Measurements from ENCODE around the gene ATP5MG. TPM values are rescaled to one million over a fixed set of nuclear protein-coding genes. Genes with fewer than 3 reads are reported as not detected.
A peak's percentile ranks its signal among the peaks of the same experiment; 100 is the strongest.

The ATP5MG gene
- total and polyA plus RNA-seq, 2 of the 4 experiments (the other 2 are of a cell fraction), result 144 to 219 TPM

- Histone ChIP-seq H3K18ac (ENCODE audit: low read depth, low read length) (no peak overlapping the region), H2BK120ac (ENCODE audit: low read depth, low read length) (no peak overlapping the region), H3K4me1 (ENCODE audit: control insufficient read depth, insufficient read depth, low read length) (no peaks in the 10 kb centered on the region), H3K36me3 (ENCODE audit: control insufficient read depth, insufficient read depth, low read length) (peaks cover 47% of the 10 kb centered on the region), H3K9me3 (ENCODE audit: control insufficient read depth, insufficient read depth, low read length) (no peaks in the 10 kb centered on the region), H3K9ac (ENCODE audit: low read depth, low read length) (no peak overlapping the region), H4K5ac (ENCODE audit: low read depth, low read length) (no peak overlapping the region), H3K14ac (replicated peaks; ENCODE audit: low read depth, low read length) (no peak overlapping the region), H3K79me1 (ENCODE audit: low read depth in 1 of 2, low read length in 2 of 2) (no peaks in the 10 kb centered on the region), H2BK15ac (ENCODE audit: low read depth, low read length) (no peak overlapping the region), H2AK9ac (replicated peaks; ENCODE audit: low read depth, low read length, poor library complexity) (no peak overlapping the region), H3K4me3 (ENCODE audit: insufficient read depth, low read depth, low read length) (no peak overlapping the region), H3K27ac (ENCODE audit: insufficient read depth, low read length) (no peak overlapping the region), H3K4me2 (ENCODE audit: low read depth, low read length) (no peak overlapping the region), H3K9me1 (ENCODE audit: insufficient read depth, low read length) (no peaks in the 10 kb centered on the region), H2AFZ (replicated peaks; ENCODE audit: low read length, poor library complexity) (no peak overlapping the region), H2BK20ac (ENCODE audit: low read depth, low read length) (no peak overlapping the region), H4K91ac (ENCODE audit: insufficient read depth, low read depth, low read length) (no peak overlapping the region), H4K8ac (ENCODE audit: low read depth in 2 of 2, low read length in 2 of 2) (no peak overlapping the region), H3K27me3 (ENCODE audit: control insufficient read depth, insufficient read depth, low read length) (no peaks in the 10 kb centered on the region), H3K56ac (ENCODE audit: extremely low read depth, insufficient read depth, low read length) (no peak overlapping the region), H2BK5ac (ENCODE audit: low read depth, low read length, poor library complexity, severe bottlenecking) (no peak overlapping the region), H4K20me1 (ENCODE audit: insufficient read depth, low read length) (no peaks in the 10 kb centered on the region), H3K4ac (ENCODE audit: low read depth, low read length) (no peak overlapping the region), H3K23ac (ENCODE audit: low read depth, low read length) (no peak overlapping the region), H2AK5ac (ENCODE audit: low read depth, low read length) (no peak overlapping the region)
- TF ChIP-seq CEBPB (IDR thresholded peaks at IDR 0.05; ENCODE audit: low read depth, low read length) (0 out of 2 replicates have a peak, but pooled peaks have one; percentile 27), NFE2L2 (IDR thresholded peaks at IDR 0.05; ENCODE audit: low read depth, low read length) (no peak), FOS (IDR thresholded peaks at IDR 0.05; ENCODE audit: low read depth, low read length) (no peak)
- dilution Hi-C loops (cut with HindIII; ENCODE audit: low sequenced_read_pairs, unreplicated experiment), result no loop called here
- no CpG with 5 or more reads among the region's 3 CpGs for WGBS, 2 experiments (ENCODE audit: extremely low coverage in 2 of 2, insufficient read length in 1 of 2)
- intact Hi-C loops (cut with micrococcal nuclease), result no loop called here
- DNase-seq (no peak), ATAC-seq (ENCODE audit: low read depth) (no peak)
- no TSS peak for BruUV-seq (replicated peaks)
- in situ Hi-C loops (cut with MboI; ENCODE audit: low sequenced_read_pairs), result no loop called here
- ChIA-PET CTCF (interaction anchor here (0.7 kb wide), 1 partner anchor 1035 kb away, joined by 4 read pairs; no protein-coding TSS in a partner anchor), POLR2A (ENCODE audit: unreplicated experiment) (no interaction called here)
Observed at GRCh38 chr11:118382954-118383353, 18.5 kb upstream of the ATP5MG start.
